ENCODE results near the gene FMNL2.

GRCh38 chr2:152383702-152384101, 48.7 kb downstream of the FMNL2 start:
- TF ChIP-seq CTCF (IDR thresholded peaks at IDR 0.05) (no peak), POLR2A (IDR thresholded peaks at IDR 0.05) (no peak), POLR2AphosphoS5 (IDR thresholded peaks at IDR 0.05) (no peak)
